ENCODE results near the gene PTPRE. TPM values are rescaled to one million over a fixed set of nuclear protein-coding genes. Genes with fewer than 3 reads are reported as not detected.

The PTPRE gene
- total RNA-seq, 1 experiment from 2014 or later, result 11.6 TPM

- POLR2A ChIA-PET (ENCODE audit: low non-redundant PET), result no interaction called here
- no peak overlapping the region for H3K4me3 ChIP-seq (ENCODE audit: low read depth, low read length, poor library complexity, severe bottlenecking)
- TF ChIP-seq, protein P1, sequence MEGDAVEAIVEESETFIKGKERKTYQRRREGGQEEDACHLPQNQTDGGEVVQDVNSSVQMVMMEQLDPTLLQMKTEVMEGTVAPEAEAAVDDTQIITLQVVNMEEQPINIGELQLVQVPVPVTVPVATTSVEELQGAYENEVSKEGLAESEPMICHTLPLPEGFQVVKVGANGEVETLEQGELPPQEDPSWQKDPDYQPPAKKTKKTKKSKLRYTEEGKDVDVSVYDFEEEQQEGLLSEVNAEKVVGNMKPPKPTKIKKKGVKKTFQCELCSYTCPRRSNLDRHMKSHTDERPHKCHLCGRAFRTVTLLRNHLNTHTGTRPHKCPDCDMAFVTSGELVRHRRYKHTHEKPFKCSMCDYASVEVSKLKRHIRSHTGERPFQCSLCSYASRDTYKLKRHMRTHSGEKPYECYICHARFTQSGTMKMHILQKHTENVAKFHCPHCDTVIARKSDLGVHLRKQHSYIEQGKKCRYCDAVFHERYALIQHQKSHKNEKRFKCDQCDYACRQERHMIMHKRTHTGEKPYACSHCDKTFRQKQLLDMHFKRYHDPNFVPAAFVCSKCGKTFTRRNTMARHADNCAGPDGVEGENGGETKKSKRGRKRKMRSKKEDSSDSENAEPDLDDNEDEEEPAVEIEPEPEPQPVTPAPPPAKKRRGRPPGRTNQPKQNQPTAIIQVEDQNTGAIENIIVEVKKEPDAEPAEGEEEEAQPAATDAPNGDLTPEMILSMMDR (conservative IDR thresholded peaks at IDR 0.05; ENCODE audit: low read depth, low read length), result no peak
- TF ChIP-seq EZH2 (IDR thresholded peaks at IDR 0.05; ENCODE audit: borderline replicate concordance, low read depth, low read length, poor library complexity, severe bottlenecking), result no peak
- intact Hi-C loops (cut with micrococcal nuclease; ENCODE audit: unreplicated experiment), result no loop called here
- H3K36me3 ChIP-seq (ENCODE audit: insufficient read depth, low read length, poor library complexity, severe bottlenecking), result no peaks in the 10 kb centered on the region
- CTCF ChIA-PET, result no interaction called here
- no peak for DNase-seq (ENCODE audit: low spot score)
- BruUV-seq (replicated peaks), result no TSS peak
- no peaks in the 10 kb centered on the region for H3K9me3 ChIP-seq (ENCODE audit: low read depth, low read length, poor library complexity, severe bottlenecking)
- peaks cover 22% of the 10 kb centered on the region for H3K27me3 ChIP-seq (replicated peaks; ENCODE audit: insufficient read depth, low read depth, low read length, poor library complexity)
- H3K27ac ChIP-seq (ENCODE audit: low read depth, low read length, poor library complexity, severe bottlenecking), result no peak overlapping the region
- no peaks in the 10 kb centered on the region for H3K4me1 ChIP-seq (ENCODE audit: insufficient read depth, low read length, poor library complexity, severe bottlenecking)
Observed at GRCh38 chr10:127869329-127869728, 37.6 kb upstream of the PTPRE start.

GRCh38 chr10:127871631-127872010 lies 35.3 kb upstream of the PTPRE start:
- Histone ChIP-seq H3K9me3 (ENCODE audit: low read depth, low read length, poor library complexity, severe bottlenecking) (no peaks in the 10 kb centered on the region), H3K36me3 (ENCODE audit: insufficient read depth, low read length, poor library complexity, severe bottlenecking) (no peaks in the 10 kb centered on the region), H3K4me1 (ENCODE audit: insufficient read depth, low read length, poor library complexity, severe bottlenecking) (no peaks in the 10 kb centered on the region), H3K4me3 (ENCODE audit: low read depth, low read length, poor library complexity, severe bottlenecking) (no peak overlapping the region), H3K27me3 (replicated peaks; ENCODE audit: insufficient read depth, low read depth, low read length, poor library complexity) (peaks cover 21% of the 10 kb centered on the region), H3K27ac (ENCODE audit: low read depth, low read length, poor library complexity, severe bottlenecking) (no peak overlapping the region)
- no TSS peak for BruUV-seq (replicated peaks)
- TF ChIP-seq, protein P1 (conservative IDR thresholded peaks at IDR 0.05; ENCODE audit: low read depth, low read length), result no peak
- no peak for TF ChIP-seq EZH2 (IDR thresholded peaks at IDR 0.05; ENCODE audit: borderline replicate concordance, low read depth, low read length, poor library complexity, severe bottlenecking)
- POLR2A ChIA-PET (ENCODE audit: low non-redundant PET), result no interaction called here
- CTCF ChIA-PET, result no interaction called here
- peak; percentile 14 for DNase-seq (ENCODE audit: low spot score)
- intact Hi-C loops (cut with micrococcal nuclease; ENCODE audit: unreplicated experiment), result no loop called here

- H3K9me3 ChIP-seq (ENCODE audit: low read depth, low read length, poor library complexity, severe bottlenecking), result no peaks in the 10 kb centered on the region
- BruUV-seq (replicated peaks), result no TSS peak
- H3K27ac ChIP-seq (ENCODE audit: low read depth, low read length, poor library complexity, severe bottlenecking), result no peak overlapping the region
- H3K4me1 ChIP-seq (ENCODE audit: insufficient read depth, low read length, poor library complexity, severe bottlenecking), result no peaks in the 10 kb centered on the region
- no peak overlapping the region for H3K4me3 ChIP-seq (ENCODE audit: low read depth, low read length, poor library complexity, severe bottlenecking)
- TF ChIP-seq, protein P1 (conservative IDR thresholded peaks at IDR 0.05; ENCODE audit: low read depth, low read length), result no peak
- TF ChIP-seq EZH2 (IDR thresholded peaks at IDR 0.05; ENCODE audit: borderline replicate concordance, low read depth, low read length, poor library complexity, severe bottlenecking), result no peak
- H3K36me3 ChIP-seq (ENCODE audit: insufficient read depth, low read length, poor library complexity, severe bottlenecking), result no peaks in the 10 kb centered on the region
- peak; percentile 58 for DNase-seq (ENCODE audit: low spot score)
- intact Hi-C loops (cut with micrococcal nuclease; ENCODE audit: unreplicated experiment), result no loop called here
- POLR2A ChIA-PET (ENCODE audit: low non-redundant PET), result no interaction called here
- peaks cover 26% of the 10 kb centered on the region for H3K27me3 ChIP-seq (replicated peaks; ENCODE audit: insufficient read depth, low read depth, low read length, poor library complexity)
- CTCF ChIA-PET, result no interaction called here
Observed at GRCh38 chr10:127872011-127872761, 34.7 kb upstream of the PTPRE start.

Measured in A673 (cell line).